PC-9 (cell line): ENCODE data around the gene ZNF777. TPM values are rescaled to one million over a fixed set of nuclear protein-coding genes. Genes with fewer than 3 reads are reported as not detected.

Source experiments
- BruUV-seq: library from RNA; stranded (reverse); fragments of 400-500 nt; replicated peaks from 2 replicates; lab custom pipeline; 2021; lab: Mats Ljungman, UMichigan
- CTCF ChIA-PET: fragments of 300-600 bp; sonication (Branson Sonifier 250); formaldehyde crosslinking; loops from one replicate; lab custom pipeline; 2022; ENCODE audit warnings: antibody characterized with exemption; lab: Charles Lee
- POLR2A ChIA-PET: fragments of 300-600 bp; sonication (Branson Sonifier 250); formaldehyde crosslinking; loops from one replicate; lab custom pipeline; 2022; ENCODE audit warnings: antibody characterized with exemption; ENCODE audit not compliant: unreplicated experiment; lab: Charles Lee
- DNase-seq, 2 experiments: peaks; one replicate each; pipeline versions ENCODE4 v3.0.0 to v3.0.0-alpha.2; 2015 to 2022; ENCODE audit warnings: mixed read lengths in 1 of 2
- H2AFZ ChIP-seq: fragments of 200-600 bp; sonication (generic); 2 replicates; pipeline ENCODE4 v1.8.1; 2017; ENCODE audit warnings: antibody characterized with exemption
- H3F3A ChIP-seq: fragments of 200-600 bp; sonication (generic); 2 replicates; pipeline ENCODE4 v1.8.1; 2017; ENCODE audit warnings: antibody characterized with exemption, mild to moderate bottlenecking, low read depth; ENCODE audit not compliant: insufficient read depth
- H3K27ac ChIP-seq: fragments of 200-600 bp; sonication (generic); 2 replicates; pipeline ENCODE4 v1.6.1; 2016; ENCODE audit warnings: mixed run types
- H3K27me3 ChIP-seq: fragments of 200-600 bp; sonication (generic); 2 replicates; pipeline ENCODE4 v1.6.1; 2016; ENCODE audit warnings: low read depth, mixed run types; ENCODE audit not compliant: insufficient read depth
- H3K36me3 ChIP-seq: fragments of 200-600 bp; sonication (generic); 2 replicates; pipeline ENCODE4 v1.6.1; 2016; ENCODE audit warnings: low read depth, mixed run types
- H3K4me1 ChIP-seq: fragments of 200-600 bp; sonication (generic); replicated peaks from 2 replicates; pipeline ENCODE4 v1.6.1; 2016; ENCODE audit warnings: mixed run types; ENCODE audit not compliant: insufficient read depth
- H3K4me2 ChIP-seq: fragments of 200-600 bp; sonication (generic); 2 replicates; pipeline ENCODE4 v1.6.1; 2017; ENCODE audit warnings: mixed run types
- H3K4me3 ChIP-seq: fragments of 200-600 bp; sonication (generic); 2 replicates; pipeline ENCODE4 v1.6.1; 2016; ENCODE audit warnings: mixed run types
- H3K79me2 ChIP-seq: fragments of 200-600 bp; sonication (generic); 2 replicates; pipeline ENCODE4 v1.6.1; 2017; ENCODE audit warnings: low read depth, mixed run types
- H3K9me2 ChIP-seq: fragments of 200-600 bp; sonication (generic); 2 replicates; pipeline ENCODE4 v1.8.1; 2017; ENCODE audit warnings: mild to moderate bottlenecking; ENCODE audit not compliant: insufficient read depth
- H3K9me3 ChIP-seq: fragments of 200-600 bp; sonication (generic); 2 replicates; pipeline ENCODE4 v1.8.1; 2016; ENCODE audit warnings: low read depth; ENCODE audit not compliant: insufficient read depth
- H4K20me1 ChIP-seq: fragments of 200-600 bp; sonication (generic); 2 replicates; pipeline ENCODE4 v1.8.1; 2017; ENCODE audit not compliant: insufficient read depth
- CTCF ChIP-seq: fragments of 200-600 bp; sonication (generic); conservative IDR thresholded peaks from 2 replicates; pipeline ENCODE4 v1.6.1; 2017; ENCODE audit warnings: mixed run types, antibody characterized with exemption, mild to moderate bottlenecking, moderate library complexity
- EZH2 ChIP-seq: fragments of 200-600 bp; sonication (generic); IDR thresholded peaks from 2 replicates; pipeline ENCODE4 v1.8.0; 2017; ENCODE audit warnings: antibody characterized with exemption, low read depth
- intact Hi-C: fragments of 100-400 bp; cut with micrococcal nuclease; formaldehyde crosslinking; loops from one replicate; pipeline ENCODE4 v1.10.0; 2022; ENCODE audit not compliant: unreplicated experiment
- total RNA-seq: library from RNA; stranded (reverse); gene quantifications from 2 replicates; pipeline ENCODE4 v1.2.3, GENCODE V29; 2021

Gene ZNF777
- total RNA-seq, 1 experiment from 2014 or later = 13.3 TPM

GRCh38 chr7:149493366-149493765 lies 32.5 kb upstream of the ZNF777 start:
- ChIA-PET POLR2A (no interaction called here), CTCF (no interaction called here)
- Histone ChIP-seq H3K4me1 (peaks cover 17% of the 10 kb centered on the region), H2AFZ (no peak overlapping the region), H3K4me2 (no peak overlapping the region), H3F3A (no peaks in the 10 kb centered on the region), H3K36me3 (peaks cover 29% of the 10 kb centered on the region), H3K4me3 (no peak overlapping the region), H3K27me3 (no peaks in the 10 kb centered on the region), H3K27ac (no peak overlapping the region), H4K20me1 (peaks cover 4% of the 10 kb centered on the region; the same call in 1 of the 2 replicates), H3K9me2 (no peaks in the 10 kb centered on the region), H3K9me3 (no peaks in the 10 kb centered on the region), H3K79me2 (peaks cover 26% of the 10 kb centered on the region)
- TF ChIP-seq EZH2 (no peak), CTCF (no peak)
- intact Hi-C loops = loop anchor here (10.0 kb wide), 3 partner anchors 101 to 529 kb away; no protein-coding TSS in a partner anchor
- DNase-seq = no peak
- no TSS peak for BruUV-seq

GRCh38 chr7:149490083-149490760 lies 29.4 kb upstream of the ZNF777 start:
- ChIA-PET CTCF (no interaction called here), POLR2A (no interaction called here)
- no peak for DNase-seq
- BruUV-seq = no TSS peak
- no peak overlapping the region for H3K27ac ChIP-seq
- 0 out of 2 replicates have a peak, but pooled peaks cover 5% of the 10 kb centered on the region for H3F3A ChIP-seq
- intact Hi-C loops = loop anchor here (10.0 kb wide), 3 partner anchors 105 to 525 kb away; no protein-coding TSS in a partner anchor
- H3K9me2 ChIP-seq = no peaks in the 10 kb centered on the region
- peaks cover 1% of the 10 kb centered on the region; the same call in 1 of the 2 replicates for H4K20me1 ChIP-seq
- H3K4me2 ChIP-seq = no peak overlapping the region
- no peak overlapping the region for H2AFZ ChIP-seq
- H3K36me3 ChIP-seq = peaks cover 54% of the 10 kb centered on the region
- H3K4me1 ChIP-seq = peaks cover 3% of the 10 kb centered on the region
- no peaks in the 10 kb centered on the region for H3K9me3 ChIP-seq
- H3K79me2 ChIP-seq = peaks cover 7% of the 10 kb centered on the region
- no peaks in the 10 kb centered on the region for H3K27me3 ChIP-seq
- H3K4me3 ChIP-seq = no peak overlapping the region
- TF ChIP-seq CTCF = no peak
- no peak for TF ChIP-seq EZH2

GRCh38 chr7:149489391-149490024 lies 28.6 kb upstream of the ZNF777 start:
- Histone ChIP-seq H3F3A (peaks cover 5% of the 10 kb centered on the region; the same call in 1 of the 2 replicates), H2AFZ (no peak overlapping the region), H4K20me1 (no peaks in the 10 kb centered on the region; the same call in 1 of the 2 replicates), H3K4me1 (no peaks in the 10 kb centered on the region), H3K36me3 (peaks cover 56% of the 10 kb centered on the region), H3K79me2 (no peaks in the 10 kb centered on the region), H3K4me3 (no peak overlapping the region), H3K27ac (no peak overlapping the region), H3K9me2 (no peaks in the 10 kb centered on the region), H3K27me3 (no peaks in the 10 kb centered on the region), H3K9me3 (no peaks in the 10 kb centered on the region), H3K4me2 (no peak overlapping the region)
- intact Hi-C loops = loop anchor here (10.0 kb wide), 3 partner anchors 105 to 525 kb away; no protein-coding TSS in a partner anchor
- DNase-seq = no peak
- TF ChIP-seq EZH2 (no peak), CTCF (0 out of 2 replicates have a peak, but pooled peaks have one; percentile 37)
- POLR2A ChIA-PET = no interaction called here
- no TSS peak for BruUV-seq
- CTCF ChIA-PET = no interaction called here
